BLaER1 treated with 17β-estradiol and CSF1 and Interleukin-3, amounts not matched to agents 10 nM and 100 nM (cell line): Measurements from ENCODE around the gene VDAC2.
"Not testable (repeated sequence)": the region's sequence is repeated elsewhere in the genome, so short reads cannot be mapped to it uniquely, and the experiment has no call there.

Experiments used
- H3K27ac ChIP-seq, 11 experiments: shearing (Covaris generic); formaldehyde crosslinking; 2 replicates each; pipeline ENCODE4 v1.8.1; 2022
- H3K27me3 ChIP-seq, 11 experiments: shearing (Covaris generic); formaldehyde crosslinking; 2 replicates each; pipeline ENCODE4 v1.8.1; 2022
- H3K36me3 ChIP-seq, 11 experiments: shearing (Covaris generic); formaldehyde crosslinking; 2 replicates each; pipeline ENCODE4 v1.8.1; 2022
- H3K4me1 ChIP-seq, 10 experiments: shearing (Covaris generic); formaldehyde crosslinking; 2 replicates each; pipeline ENCODE4 v1.8.1; 2022
- H3K4me2 ChIP-seq, 11 experiments: shearing (Covaris generic); formaldehyde crosslinking; 2 replicates each; pipeline ENCODE4 v1.8.1; 2022
- H3K4me3 ChIP-seq, 10 experiments: shearing (Covaris generic); formaldehyde crosslinking; 2 replicates each; pipeline ENCODE4 v1.8.1; 2022
- H3K9ac ChIP-seq, 11 experiments: shearing (Covaris generic); formaldehyde crosslinking; 2 replicates each; pipeline ENCODE4 v1.8.1; 2022
- H3K9me3 ChIP-seq, 11 experiments: shearing (Covaris generic); formaldehyde crosslinking; replicated peaks in 1 of 11; 2 replicates each; pipeline ENCODE4 v1.8.1; 2022
- H4K20me1 ChIP-seq, 11 experiments: shearing (Covaris generic); formaldehyde crosslinking; 2 replicates each; pipeline ENCODE4 v1.8.1; 2022
- Cebpa-rat ChIP-seq, 11 experiments: shearing (Covaris generic); IDR thresholded peaks; 2 replicates each; pipeline ENCODE4 v1.8.1; 2022

Gene VDAC2

DNA sequence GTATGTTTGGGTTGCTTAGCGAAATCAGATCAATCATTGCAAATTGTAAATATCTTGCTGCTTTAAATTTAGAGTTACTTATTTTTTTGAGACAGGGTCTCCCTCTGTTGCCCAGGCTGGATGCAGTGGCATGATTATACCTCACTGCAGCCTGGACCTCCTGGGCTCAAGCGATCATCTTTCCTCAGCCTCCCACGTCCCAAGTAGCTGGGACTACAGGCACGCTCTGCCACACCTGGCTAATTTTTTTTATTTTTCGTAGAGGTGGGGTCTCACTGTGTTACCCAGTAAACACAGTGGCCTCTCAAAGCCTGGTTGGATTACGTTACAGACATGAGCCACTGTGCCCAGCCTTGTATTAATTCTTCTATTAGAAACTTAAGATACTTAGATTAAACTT is 1.7 kb downstream of the VDAC2 start:
- no peaks in the 10 kb centered on the region for H3K27me3 ChIP-seq
- no peak for TF ChIP-seq Cebpa-rat (IDR thresholded peaks at IDR 0.05)
- peaks cover 56 to 66% (median 61%) of the 10 kb centered on the region in 11 experiments for H4K20me1 ChIP-seq
- H3K9me3 ChIP-seq = no peaks in the 10 kb centered on the region
- peaks cover 20 to 51% (median 25%) of the 10 kb centered on the region in 10 experiments for H3K4me1 ChIP-seq
- H3K4me3 ChIP-seq = peak overlapping the region; percentile 81 to 99 (median 91)
- peak overlapping the region; percentile 80 to 98 (median 89) for H3K4me2 ChIP-seq
- peak overlapping the region; percentile 94 to 99 (median 98) for H3K9ac ChIP-seq
- peak overlapping the region in 3 of 11 experiments; percentile 96 to 99 (median 97); a peak in 4 of 22 replicates for H3K27ac ChIP-seq
- H3K36me3 ChIP-seq = peaks cover 54 to 58% (median 56%) of the 10 kb centered on the region in 11 experiments

DNA sequence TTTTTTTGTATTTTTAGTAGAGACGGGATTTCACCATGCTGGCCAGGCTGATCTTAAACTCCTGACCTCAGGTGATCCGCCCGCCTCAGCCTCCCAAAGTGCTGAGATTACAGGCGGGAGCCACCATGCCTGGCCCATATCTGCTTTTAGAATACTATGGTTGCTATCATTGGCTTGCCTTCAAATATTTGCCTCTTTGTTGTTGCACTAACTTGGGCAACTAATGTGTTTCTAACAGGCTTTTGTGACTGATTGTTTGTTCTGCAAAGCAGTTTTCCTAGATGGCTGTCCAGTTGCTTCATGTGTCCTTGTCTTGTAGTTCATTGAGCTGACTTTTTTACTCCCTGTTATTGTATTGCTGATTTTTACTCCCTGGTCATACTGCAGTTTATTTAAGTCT is 9.7 kb downstream of the VDAC2 start:
- Histone ChIP-seq H3K36me3 (peaks cover 100% of the 10 kb centered on the region in 11 experiments), H3K4me3 (no peak overlapping the region), H3K27ac (no peak overlapping the region), H3K9ac (no peak overlapping the region; a peak in 1 of 22 replicates), H4K20me1 (peaks cover 98 to 100% (median 100%) of the 10 kb centered on the region in 11 experiments), H3K4me2 (no peak overlapping the region), H3K4me1 (peaks cover 0 to 34% (median 0%) of the 10 kb centered on the region in 10 experiments; a peak in 5 of 20 replicates), H3K9me3 (no peaks in the 10 kb centered on the region), H3K27me3 (no peaks in the 10 kb centered on the region)
- no peak for TF ChIP-seq Cebpa-rat (IDR thresholded peaks at IDR 0.05)

DNA sequence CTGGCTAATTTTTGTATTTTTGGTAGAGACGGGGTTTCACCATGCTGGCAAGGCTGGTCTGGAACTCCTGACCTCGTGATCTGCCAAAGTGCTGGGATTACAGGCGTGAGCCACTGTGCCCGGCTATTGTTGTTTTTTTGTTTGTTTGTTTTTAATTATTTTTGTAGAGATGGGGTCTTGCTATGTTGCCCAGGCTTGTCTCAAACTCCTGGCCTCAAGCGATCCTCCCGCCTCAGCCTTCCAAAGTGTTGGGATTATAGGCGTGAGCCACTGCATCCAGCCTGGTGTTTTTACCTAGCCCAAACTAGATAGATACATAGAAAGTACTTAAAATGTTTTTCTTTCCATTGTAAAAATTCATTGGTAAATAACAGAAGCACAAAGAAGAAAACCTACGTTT is 10.9 kb downstream of the VDAC2 start:
- peaks cover 0 to 25% (median 0%) of the 10 kb centered on the region in 10 experiments; a peak in 5 of 20 replicates for H3K4me1 ChIP-seq
- H4K20me1 ChIP-seq = peaks cover 98 to 100% (median 100%) of the 10 kb centered on the region in 11 experiments
- H3K4me2 ChIP-seq, H3K27ac ChIP-seq, H3K4me3 ChIP-seq, H3K27me3 ChIP-seq, H3K9me3 ChIP-seq, H3K9ac ChIP-seq: not testable (repeated sequence)
- peaks cover 100% of the 10 kb centered on the region in 11 experiments for H3K36me3 ChIP-seq

DNA sequence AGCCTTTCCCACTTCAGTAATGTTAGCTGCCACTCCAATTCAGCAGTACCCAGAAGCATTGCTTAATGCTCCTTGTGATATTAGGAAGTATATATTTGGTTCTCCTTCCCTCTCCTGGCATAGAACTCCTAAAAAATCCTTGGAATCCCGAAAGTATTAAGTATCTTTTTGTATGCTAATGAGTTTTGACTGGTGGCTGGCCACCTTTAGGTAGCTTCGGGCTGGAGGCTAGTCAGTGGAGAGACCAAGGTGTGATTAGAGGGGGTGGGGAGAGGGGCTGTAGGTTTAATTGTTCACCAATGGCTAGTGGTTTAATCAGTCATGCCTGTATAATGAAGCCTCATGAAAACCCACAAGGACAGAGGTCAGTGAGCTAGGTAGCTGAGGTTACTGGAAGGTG is 12.9 kb downstream of the VDAC2 start:
- peaks cover 0 to 22% (median 0%) of the 10 kb centered on the region in 10 experiments; a peak in 5 of 20 replicates for H3K4me1 ChIP-seq
- peaks cover 99 to 100% (median 100%) of the 10 kb centered on the region in 11 experiments for H3K36me3 ChIP-seq
- no peaks in the 10 kb centered on the region for H3K9me3 ChIP-seq
- no peak overlapping the region for H3K27ac ChIP-seq
- TF ChIP-seq Cebpa-rat (IDR thresholded peaks at IDR 0.05) = no peak
- H3K9ac ChIP-seq = peak overlapping the region in 3 of 11 experiments; percentile 13 to 42 (median 19); a peak in 1 of 22 replicates
- H3K27me3 ChIP-seq = no peaks in the 10 kb centered on the region
- H3K4me2 ChIP-seq = no peak overlapping the region
- no peak overlapping the region for H3K4me3 ChIP-seq
- peaks cover 98 to 100% (median 100%) of the 10 kb centered on the region in 11 experiments for H4K20me1 ChIP-seq

DNA sequence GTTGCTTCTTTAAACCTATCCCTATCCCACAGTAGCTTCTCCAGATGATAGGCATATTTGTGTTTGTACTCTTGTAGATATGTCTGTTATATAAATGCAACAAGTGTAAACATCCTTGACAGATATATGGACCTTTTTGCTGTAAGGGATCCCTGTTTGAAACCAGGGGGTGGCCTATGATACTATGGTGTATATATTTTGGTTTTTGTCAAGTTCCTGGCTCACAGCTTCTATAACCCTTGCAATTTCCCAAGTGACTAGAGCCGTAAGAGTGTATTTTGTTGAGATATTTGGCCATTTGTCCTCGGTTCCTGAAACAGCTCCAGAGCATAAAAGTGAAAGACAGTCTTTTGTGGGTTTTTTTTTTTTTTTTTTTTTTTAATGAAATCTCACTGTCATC is 15.5 kb downstream of the VDAC2 start:
- no peak overlapping the region for H3K27ac ChIP-seq
- H3K9me3 ChIP-seq = no peaks in the 10 kb centered on the region
- H3K36me3 ChIP-seq = peaks cover 94 to 100% (median 98%) of the 10 kb centered on the region in 11 experiments
- H4K20me1 ChIP-seq = peaks cover 95 to 100% (median 98%) of the 10 kb centered on the region in 11 experiments
- peaks cover 0 to 36% (median 0%) of the 10 kb centered on the region in 10 experiments; a peak in 5 of 20 replicates for H3K4me1 ChIP-seq
- no peak for TF ChIP-seq Cebpa-rat (IDR thresholded peaks at IDR 0.05)
- H3K4me3 ChIP-seq = no peak overlapping the region
- peak overlapping the region in 1 of 11 experiments; percentile 32; a peak in 1 of 22 replicates for H3K9ac ChIP-seq
- no peaks in the 10 kb centered on the region for H3K27me3 ChIP-seq
- H3K4me2 ChIP-seq = no peak overlapping the region

DNA sequence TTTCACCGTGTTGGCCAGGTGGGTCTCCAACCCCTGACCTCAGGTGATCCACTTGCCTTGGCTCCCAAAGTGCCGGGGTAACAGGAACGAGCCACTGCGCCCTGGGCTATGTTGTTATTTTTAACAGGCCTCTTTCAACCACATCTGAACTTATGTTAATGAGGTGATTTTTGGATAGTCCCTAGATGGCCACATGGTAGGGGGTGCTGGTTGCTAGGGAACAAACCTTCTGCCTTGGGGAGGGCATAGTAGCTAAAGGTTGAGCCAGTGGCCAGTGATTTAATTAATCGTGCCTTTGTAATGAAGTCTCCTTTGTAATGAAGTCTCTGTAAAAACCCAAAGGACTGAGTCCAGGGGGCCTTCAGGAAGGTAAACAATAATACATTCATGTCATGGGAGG is 16.1 kb downstream of the VDAC2 start:
- Histone ChIP-seq H3K9me3 (no peaks in the 10 kb centered on the region), H3K27ac (no peak overlapping the region), H4K20me1 (peaks cover 95 to 100% (median 98%) of the 10 kb centered on the region in 11 experiments), H3K27me3 (no peaks in the 10 kb centered on the region), H3K36me3 (peaks cover 94 to 100% (median 98%) of the 10 kb centered on the region in 11 experiments), H3K4me1 (peaks cover 0 to 36% (median 0%) of the 10 kb centered on the region in 10 experiments; a peak in 5 of 20 replicates), H3K4me2 (no peak overlapping the region), H3K4me3 (no peak overlapping the region), H3K9ac (peak overlapping the region in 1 of 11 experiments; percentile 32; a peak in 2 of 22 replicates)
- TF ChIP-seq Cebpa-rat (IDR thresholded peaks at IDR 0.05) = no peak

DNA sequence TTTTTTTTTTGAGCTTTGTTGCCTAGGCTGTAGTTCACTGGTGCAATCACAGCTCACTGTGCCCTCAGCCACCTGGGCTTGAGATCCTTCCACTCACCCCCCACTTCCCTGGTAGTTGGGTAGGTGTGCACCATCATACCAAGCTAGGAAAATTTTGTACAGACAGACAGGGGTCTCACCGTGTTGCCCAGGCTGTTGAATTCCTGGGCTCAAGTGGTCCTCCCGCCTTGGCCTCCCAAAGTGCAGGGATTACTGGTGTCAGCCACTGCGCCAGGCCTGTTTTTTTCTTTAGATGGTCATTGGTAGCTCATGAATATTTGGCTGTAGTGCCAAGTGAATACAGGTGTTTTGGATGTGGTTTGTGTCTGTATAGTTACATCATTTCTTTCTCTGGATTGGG is 17.7 kb downstream of the VDAC2 start:
- TF ChIP-seq Cebpa-rat (IDR thresholded peaks at IDR 0.05) = no peak
- Histone ChIP-seq H3K27ac (no peak overlapping the region), H3K27me3 (no peaks in the 10 kb centered on the region), H3K4me1 (peaks cover 0 to 33% (median 6%) of the 10 kb centered on the region in 10 experiments; a peak in 10 of 20 replicates), H4K20me1 (peaks cover 89 to 100% (median 98%) of the 10 kb centered on the region in 11 experiments), H3K4me3 (no peak overlapping the region), H3K4me2 (no peak overlapping the region), H3K36me3 (peaks cover 94 to 100% (median 98%) of the 10 kb centered on the region in 11 experiments), H3K9ac (peak overlapping the region in 2 of 11 experiments; percentile 49 to 63; a peak in 4 of 22 replicates), H3K9me3 (no peaks in the 10 kb centered on the region)

DNA sequence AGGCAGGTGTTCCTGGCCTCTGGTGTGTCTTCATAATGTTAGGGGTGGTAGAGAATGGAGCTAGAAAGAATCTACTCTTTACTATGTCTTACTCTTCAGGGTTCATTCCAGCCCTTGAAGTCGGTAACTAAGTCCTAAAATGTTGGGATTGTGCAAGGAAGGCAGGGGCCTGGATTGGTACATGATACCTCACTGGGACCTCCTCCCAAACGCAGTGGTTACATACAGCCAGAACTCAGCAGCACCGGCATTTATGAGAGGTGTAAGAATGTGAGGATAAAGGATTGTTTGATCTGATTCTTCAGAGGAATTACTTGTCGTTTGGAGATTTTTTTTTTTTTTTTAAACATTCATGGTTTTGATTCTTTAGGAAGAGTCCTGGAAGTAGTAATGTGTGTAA is 18.2 kb downstream of the VDAC2 start:
- Histone ChIP-seq H3K9me3 (no peaks in the 10 kb centered on the region), H3K27ac (no peak overlapping the region; a peak in 1 of 22 replicates), H3K4me3 (no peak overlapping the region), H3K4me2 (no peak overlapping the region), H3K4me1 (peaks cover 4 to 33% (median 11%) of the 10 kb centered on the region in 10 experiments; a peak in 18 of 20 replicates), H4K20me1 (peaks cover 86 to 100% (median 98%) of the 10 kb centered on the region in 11 experiments), H3K36me3 (peaks cover 89 to 99% (median 95%) of the 10 kb centered on the region in 11 experiments), H3K27me3 (no peaks in the 10 kb centered on the region), H3K9ac (peak overlapping the region in 3 of 11 experiments; percentile 12 to 63 (median 49); a peak in 3 of 22 replicates)
- no peak for TF ChIP-seq Cebpa-rat (IDR thresholded peaks at IDR 0.05)

DNA sequence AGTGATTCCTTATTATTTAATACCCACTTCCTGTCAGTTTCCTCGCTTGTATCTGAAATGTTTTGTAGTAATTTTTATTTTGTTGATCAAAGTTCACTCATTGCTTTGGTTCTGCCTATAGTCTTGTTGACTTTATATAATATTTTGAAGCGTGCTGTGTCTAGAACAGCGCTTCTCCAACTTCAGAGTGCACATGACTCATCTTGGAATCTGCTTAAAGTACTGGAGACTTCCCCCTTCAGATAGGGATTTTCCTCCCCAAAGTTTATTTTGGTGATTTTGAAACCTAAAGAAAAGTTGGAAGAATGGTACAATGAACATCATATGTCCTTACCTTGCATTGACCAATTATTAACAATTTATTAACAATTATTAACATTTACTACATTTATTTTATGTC is 19.4 kb downstream of the VDAC2 start:
- Histone ChIP-seq H3K4me1 (peaks cover 8 to 25% (median 18%) of the 10 kb centered on the region in 10 experiments), H3K4me3 (no peak overlapping the region), H3K4me2 (peak overlapping the region in 1 of 11 experiments; percentile 25; a peak in 1 of 22 replicates), H4K20me1 (peaks cover 75 to 90% (median 88%) of the 10 kb centered on the region in 11 experiments), H3K9ac (no peak overlapping the region), H3K36me3 (peaks cover 78 to 87% (median 84%) of the 10 kb centered on the region in 11 experiments), H3K27ac (no peak overlapping the region), H3K27me3 (no peaks in the 10 kb centered on the region), H3K9me3 (no peaks in the 10 kb centered on the region)
- no peak for TF ChIP-seq Cebpa-rat (IDR thresholded peaks at IDR 0.05)
